ENCODE measurements around the gene NT5M. TPM values are rescaled to one million over a fixed set of nuclear protein-coding genes. Genes with fewer than 3 reads are reported as not detected.

The NT5M gene
- total RNA-seq, 1 donor = 0.36 TPM

- Histone ChIP-seq H3K79me2 (ENCODE audit: insufficient read depth, low read length) (no peaks in the 10 kb centered on the region), H3K9me3 (ENCODE audit: low read depth, low read length) (no peaks in the 10 kb centered on the region), H3K36me3 (ENCODE audit: insufficient read depth, low read length) (no peaks in the 10 kb centered on the region), H3K27me3 (ENCODE audit: insufficient read depth, low read length) (peaks cover 34% of the 10 kb centered on the region), H3K27ac (ENCODE audit: low read depth, low read length) (no peak overlapping the region), H4K20me1 (ENCODE audit: insufficient read depth, low read length) (no peaks in the 10 kb centered on the region), H2AFZ (ENCODE audit: low read length) (no peak overlapping the region), H3K4me3 (ENCODE audit: insufficient read depth, low read length) (no peak overlapping the region), H3K4me2 (ENCODE audit: insufficient read depth, low read length) (no peak overlapping the region), H3K4me1 (ENCODE audit: insufficient read depth, low read length) (peaks cover 4% of the 10 kb centered on the region)
- DNase-seq (ENCODE audit: insufficient read length, low spot score, missing footprints) = peak; percentile 59
- no peak for TF ChIP-seq CTCF (IDR thresholded peaks at IDR 0.05; ENCODE audit: extremely low read depth, low read depth, low read length)
Measured at GRCh38 chr17:17384291-17384615, 81.1 kb downstream of the NT5M start.

- no peak overlapping the region for H3K4me2 ChIP-seq (ENCODE audit: insufficient read depth, low read length)
- H3K9me3 ChIP-seq (ENCODE audit: low read depth, low read length) = no peaks in the 10 kb centered on the region
- H2AFZ ChIP-seq (ENCODE audit: low read length) = no peak overlapping the region
- no peak for TF ChIP-seq CTCF (IDR thresholded peaks at IDR 0.05; ENCODE audit: extremely low read depth, low read depth, low read length)
- no peaks in the 10 kb centered on the region for H4K20me1 ChIP-seq (ENCODE audit: insufficient read depth, low read length)
- peaks cover 4% of the 10 kb centered on the region for H3K4me1 ChIP-seq (ENCODE audit: insufficient read depth, low read length)
- peaks cover 31% of the 10 kb centered on the region for H3K27me3 ChIP-seq (ENCODE audit: insufficient read depth, low read length)
- no peaks in the 10 kb centered on the region for H3K79me2 ChIP-seq (ENCODE audit: insufficient read depth, low read length)
- no peak overlapping the region for H3K4me3 ChIP-seq (ENCODE audit: insufficient read depth, low read length)
- H3K27ac ChIP-seq (ENCODE audit: low read depth, low read length) = no peak overlapping the region
- no peaks in the 10 kb centered on the region for H3K36me3 ChIP-seq (ENCODE audit: insufficient read depth, low read length)
- peak; percentile 6 for DNase-seq (ENCODE audit: insufficient read length, low spot score, missing footprints)
Measured at GRCh38 chr17:17384961-17385360, 81.8 kb downstream of the NT5M start.

GRCh38 chr17:17385491-17385890, 82.3 kb downstream of the NT5M start:
- no peaks in the 10 kb centered on the region for H3K9me3 ChIP-seq (ENCODE audit: low read depth, low read length)
- peaks cover 4% of the 10 kb centered on the region for H3K4me1 ChIP-seq (ENCODE audit: insufficient read depth, low read length)
- no peak overlapping the region for H3K4me2 ChIP-seq (ENCODE audit: insufficient read depth, low read length)
- H2AFZ ChIP-seq (ENCODE audit: low read length) = no peak overlapping the region
- peaks cover 26% of the 10 kb centered on the region for H3K27me3 ChIP-seq (ENCODE audit: insufficient read depth, low read length)
- no peaks in the 10 kb centered on the region for H3K36me3 ChIP-seq (ENCODE audit: insufficient read depth, low read length)
- H3K4me3 ChIP-seq (ENCODE audit: insufficient read depth, low read length) = no peak overlapping the region
- H3K79me2 ChIP-seq (ENCODE audit: insufficient read depth, low read length) = no peaks in the 10 kb centered on the region
- TF ChIP-seq CTCF (IDR thresholded peaks at IDR 0.05; ENCODE audit: extremely low read depth, low read depth, low read length) = no peak
- H4K20me1 ChIP-seq (ENCODE audit: insufficient read depth, low read length) = no peaks in the 10 kb centered on the region
- DNase-seq (ENCODE audit: insufficient read length, low spot score, missing footprints) = peak; percentile 49
- no peak overlapping the region for H3K27ac ChIP-seq (ENCODE audit: low read depth, low read length)

GRCh38 chr17:17386094-17386800, 83.1 kb downstream of the NT5M start:
- Histone ChIP-seq H3K27ac (ENCODE audit: low read depth, low read length) (no peak overlapping the region), H3K4me3 (ENCODE audit: insufficient read depth, low read length) (no peak overlapping the region), H3K36me3 (ENCODE audit: insufficient read depth, low read length) (no peaks in the 10 kb centered on the region), H3K79me2 (ENCODE audit: insufficient read depth, low read length) (no peaks in the 10 kb centered on the region), H3K9me3 (ENCODE audit: low read depth, low read length) (no peaks in the 10 kb centered on the region), H3K27me3 (ENCODE audit: insufficient read depth, low read length) (peaks cover 18% of the 10 kb centered on the region), H3K4me1 (ENCODE audit: insufficient read depth, low read length) (peaks cover 4% of the 10 kb centered on the region), H4K20me1 (ENCODE audit: insufficient read depth, low read length) (no peaks in the 10 kb centered on the region), H2AFZ (ENCODE audit: low read length) (no peak overlapping the region), H3K4me2 (ENCODE audit: insufficient read depth, low read length) (no peak overlapping the region)
- no peak for TF ChIP-seq CTCF (IDR thresholded peaks at IDR 0.05; ENCODE audit: extremely low read depth, low read depth, low read length)
- peak; percentile 46 for DNase-seq (ENCODE audit: insufficient read length, low spot score, missing footprints)
